ENCODE results near the gene DGKI.
"Not testable (repeated sequence)": the region's sequence is repeated elsewhere in the genome, so short reads cannot be mapped to it uniquely, and the experiment has no call there.

The DGKI gene

DNA sequence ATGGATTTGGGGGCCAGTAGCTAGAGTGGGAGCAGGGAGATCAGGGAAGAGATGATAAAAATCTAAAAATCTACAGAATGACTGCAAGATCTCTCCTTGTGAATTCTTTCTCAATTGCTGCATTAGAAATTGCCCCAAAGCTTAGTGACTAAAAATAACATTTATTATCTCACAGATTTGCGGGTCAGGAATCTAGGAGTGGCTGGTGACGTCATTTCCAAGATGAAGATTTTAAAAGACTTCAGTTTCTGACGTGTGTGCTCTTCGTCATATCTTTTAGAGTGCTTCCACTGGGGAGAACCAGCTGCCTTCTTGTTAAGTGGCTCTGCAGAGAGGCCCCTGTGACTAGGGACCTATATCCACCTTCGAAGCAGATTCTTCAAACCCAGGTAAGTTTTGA is 112.6 kb downstream of the DGKI start:
- no peak for DNase-seq (ENCODE audit: low spot score)

DNA sequence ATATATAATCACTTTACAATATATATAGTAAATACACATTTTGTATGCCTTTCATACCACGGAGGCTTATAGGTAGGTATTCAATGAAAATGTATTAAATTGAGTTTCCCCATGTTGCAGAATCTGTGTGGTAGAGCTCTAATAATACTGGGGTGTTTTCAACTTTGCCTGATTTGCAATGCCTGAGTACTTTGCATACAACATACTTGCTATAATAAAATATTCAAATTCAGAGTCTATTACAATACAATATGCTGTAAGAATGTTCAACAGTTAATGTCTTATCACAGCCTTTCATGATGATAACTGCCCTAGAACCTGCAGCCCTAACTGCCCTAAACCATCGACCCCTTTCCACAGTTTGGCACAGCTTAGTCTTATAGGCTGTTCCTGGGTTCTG is 114.6 kb downstream of the DGKI start:
- no peak for DNase-seq (ENCODE audit: low spot score)

DNA sequence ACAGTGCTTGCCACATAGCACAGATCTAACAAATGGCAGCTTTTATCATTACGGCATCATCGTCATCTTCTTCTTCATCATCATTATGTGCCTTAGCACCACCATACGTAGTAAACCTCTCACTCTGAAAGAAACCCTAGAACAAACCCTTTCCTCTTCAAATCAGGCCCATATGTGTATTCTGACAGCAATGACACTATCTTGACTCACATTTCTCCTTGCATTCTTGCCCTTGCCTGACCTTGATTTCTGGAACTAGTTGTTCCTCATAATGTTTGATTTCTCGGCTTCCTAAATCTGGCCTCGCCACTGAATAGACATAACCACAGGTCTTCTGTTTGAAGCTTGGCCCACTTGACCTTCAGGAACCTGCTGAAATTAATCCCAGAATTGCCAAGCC is 115.3 kb downstream of the DGKI start:
- no peak for DNase-seq (ENCODE audit: low spot score)

DNA sequence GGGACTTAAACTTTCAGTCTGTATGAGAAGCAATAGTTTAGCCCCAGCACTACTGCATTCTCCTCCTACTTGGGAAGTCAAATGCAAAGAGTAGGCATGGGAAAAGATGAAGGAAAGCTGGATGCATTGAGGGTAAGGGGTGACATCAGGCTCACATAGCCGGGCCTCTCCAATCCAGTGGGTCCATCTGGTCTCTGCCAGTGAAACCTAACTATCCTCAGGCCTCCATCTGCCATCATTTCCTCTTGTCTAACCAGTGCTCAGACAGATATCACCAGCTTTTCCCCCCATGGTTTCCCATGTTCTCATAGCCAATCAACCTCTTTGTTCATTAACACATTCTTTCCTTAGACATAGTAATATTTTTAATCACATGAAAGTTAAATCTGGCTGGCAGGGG is 118.3 kb downstream of the DGKI start:
- DNase-seq (ENCODE audit: low spot score): no peak

DNA sequence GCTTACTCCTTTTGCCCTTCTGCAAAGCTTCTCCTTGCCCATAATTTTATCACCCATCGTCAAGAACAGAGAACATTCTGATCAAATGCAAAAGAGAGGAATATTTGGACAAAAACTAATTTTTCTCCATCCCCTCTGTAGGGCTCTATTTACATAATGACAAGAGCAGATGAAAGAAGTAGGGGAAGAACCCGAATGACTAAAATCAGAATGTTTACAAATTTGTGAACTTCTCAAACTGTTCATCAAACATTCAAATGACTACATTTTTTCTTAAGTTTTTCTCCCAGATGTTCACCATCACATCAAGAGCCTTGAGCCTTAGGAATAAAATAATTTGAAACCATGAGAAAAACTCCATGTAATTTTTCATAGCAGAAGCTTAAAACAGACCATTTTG is 119.4 kb downstream of the DGKI start:
- DNase-seq (ENCODE audit: low spot score): no peak

DNA sequence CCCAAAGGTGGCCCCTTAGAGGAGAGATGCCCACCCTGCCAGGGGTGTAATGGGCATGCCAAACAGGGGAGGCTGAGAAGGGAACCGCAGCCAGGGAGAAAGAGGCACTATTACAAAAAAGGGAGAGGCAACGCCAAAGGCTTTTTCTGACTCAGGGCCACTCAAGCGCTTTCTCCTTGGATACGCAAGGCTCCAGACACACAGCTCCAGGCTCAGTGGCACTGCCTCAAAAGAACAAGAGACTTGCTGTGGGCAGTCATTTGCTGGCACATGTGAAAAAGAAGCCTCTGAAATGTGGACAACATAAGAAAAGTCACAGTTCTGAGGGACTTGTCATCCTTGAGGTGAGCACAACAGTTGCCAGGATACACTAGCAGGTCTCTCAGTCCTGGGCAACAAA is 128.4 kb downstream of the DGKI start:
- peak; percentile 44 for DNase-seq (ENCODE audit: low spot score)

DNA sequence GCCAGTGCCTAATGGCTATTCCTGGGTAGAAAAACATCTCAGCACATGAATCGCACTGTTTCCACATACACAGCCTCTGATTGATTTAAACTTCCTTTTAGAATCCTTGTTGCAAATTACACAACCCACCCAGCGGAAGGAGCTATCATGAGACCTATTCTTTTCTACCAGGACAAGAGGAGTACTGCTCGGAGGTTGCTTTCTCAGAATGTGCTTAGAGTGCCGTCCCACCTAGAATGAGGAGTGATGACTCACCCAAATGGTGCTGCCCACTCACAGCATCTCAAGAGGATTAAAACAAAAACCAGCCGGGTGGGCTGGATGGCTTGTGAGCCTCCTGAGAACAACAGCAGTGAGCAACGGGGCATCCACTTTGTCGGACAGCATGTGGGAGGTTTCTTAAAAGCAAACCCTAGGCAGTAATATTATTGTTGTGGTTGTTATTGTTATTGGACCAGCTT is 128.9 kb downstream of the DGKI start:
- DNase-seq (ENCODE audit: low spot score): peak; percentile 66

DNA sequence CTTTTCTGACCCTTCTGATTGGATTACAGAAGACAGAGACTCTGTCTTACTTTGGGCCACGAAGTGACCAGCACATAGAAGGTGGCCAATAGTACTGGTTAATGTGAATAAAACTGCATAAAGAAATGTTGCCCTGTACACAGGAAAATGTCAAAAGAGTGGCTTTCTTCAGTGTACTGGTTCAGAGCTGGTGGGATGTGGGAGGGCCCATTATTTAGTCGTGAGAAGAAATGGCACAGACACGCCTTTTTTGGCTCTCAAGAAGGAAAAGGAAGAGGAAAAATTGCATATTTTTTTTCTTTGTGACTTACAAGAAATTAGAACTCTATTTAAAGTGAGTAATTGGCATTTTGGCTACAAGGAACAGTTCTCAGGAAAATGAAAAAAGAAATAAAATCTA is 129.7 kb downstream of the DGKI start:
- no peak for DNase-seq (ENCODE audit: low spot score)

DNA sequence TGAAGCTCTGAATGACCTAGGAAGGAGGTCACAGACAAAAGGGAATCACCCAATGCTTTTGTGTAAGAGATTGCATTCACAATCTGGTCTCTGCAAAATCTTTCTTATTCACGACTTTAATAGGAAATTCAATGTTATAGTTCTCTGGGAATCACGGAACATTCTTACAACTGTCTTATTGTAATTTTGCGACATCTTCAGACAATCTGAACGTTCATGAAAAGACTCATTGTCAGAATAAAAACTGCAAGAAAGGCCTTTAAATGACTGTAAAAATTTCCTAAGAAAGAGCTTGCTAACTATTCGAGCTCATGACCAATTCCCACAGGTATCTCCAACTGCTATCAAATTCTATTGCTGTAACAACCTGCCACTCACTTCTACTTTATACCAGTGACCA is 130.7 kb downstream of the DGKI start:
- DNase-seq (ENCODE audit: low spot score): no peak

DNA sequence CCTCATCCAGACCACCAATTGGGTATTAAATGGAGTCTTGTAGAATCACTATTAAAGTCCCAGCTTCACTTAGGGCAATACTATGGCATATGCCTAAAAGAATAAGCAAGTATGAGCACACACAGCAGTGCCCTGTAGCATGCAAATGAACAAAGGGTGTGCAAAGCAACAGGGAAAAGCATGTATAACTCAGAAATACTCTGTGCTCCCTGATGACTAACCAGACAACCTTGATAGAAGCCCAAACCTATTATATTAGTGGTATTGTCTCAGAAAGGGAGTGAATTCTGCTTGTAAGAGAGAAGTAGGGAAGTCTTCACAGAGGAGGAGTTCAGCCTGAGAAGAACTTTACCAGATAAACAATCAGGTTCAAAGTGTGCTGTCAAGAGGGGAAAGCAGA is 131.2 kb downstream of the DGKI start:
- no peak for DNase-seq (ENCODE audit: low spot score)

DNA sequence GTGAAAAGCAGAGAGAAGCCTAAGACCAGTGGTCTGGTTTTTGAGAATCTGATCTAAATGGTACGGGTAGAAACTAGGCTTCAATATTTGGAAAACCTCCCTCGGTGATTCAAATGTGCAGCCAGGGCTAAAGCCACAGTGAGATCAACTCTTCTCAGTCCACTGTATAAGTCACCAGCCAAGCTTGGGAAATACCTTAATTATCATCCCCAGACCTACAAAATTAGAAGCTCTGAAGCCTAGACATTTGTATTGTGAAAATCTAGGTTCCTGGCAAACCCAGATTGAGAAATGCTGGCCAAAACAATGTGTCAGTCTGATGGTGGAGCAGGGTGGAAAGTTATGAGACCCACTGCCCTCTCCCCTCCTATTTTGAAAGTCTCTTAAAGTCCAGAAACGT is 131.7 kb downstream of the DGKI start:
- DNase-seq (ENCODE audit: low spot score): no peak

DNA sequence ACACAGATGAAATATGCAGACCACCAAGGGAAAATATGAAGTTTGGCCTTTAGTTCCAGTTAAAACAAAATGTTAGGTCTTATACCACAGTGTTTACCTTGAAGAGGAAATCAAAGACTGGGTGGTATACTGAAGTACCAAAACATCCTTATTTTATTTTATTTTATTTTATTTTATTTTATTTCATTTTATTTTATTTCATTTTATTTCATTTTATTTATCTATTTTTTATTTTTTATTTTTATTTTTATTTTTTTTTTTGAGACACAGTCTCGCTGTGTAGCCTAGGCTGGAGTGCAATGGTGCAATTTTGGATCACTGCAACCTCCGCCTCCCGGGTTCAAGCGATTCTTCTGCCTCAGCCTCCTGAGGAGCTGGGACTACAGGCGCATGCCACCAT is 140.4 kb downstream of the DGKI start:
- DNase-seq (ENCODE audit: low spot score): not testable (repeated sequence)

DNA sequence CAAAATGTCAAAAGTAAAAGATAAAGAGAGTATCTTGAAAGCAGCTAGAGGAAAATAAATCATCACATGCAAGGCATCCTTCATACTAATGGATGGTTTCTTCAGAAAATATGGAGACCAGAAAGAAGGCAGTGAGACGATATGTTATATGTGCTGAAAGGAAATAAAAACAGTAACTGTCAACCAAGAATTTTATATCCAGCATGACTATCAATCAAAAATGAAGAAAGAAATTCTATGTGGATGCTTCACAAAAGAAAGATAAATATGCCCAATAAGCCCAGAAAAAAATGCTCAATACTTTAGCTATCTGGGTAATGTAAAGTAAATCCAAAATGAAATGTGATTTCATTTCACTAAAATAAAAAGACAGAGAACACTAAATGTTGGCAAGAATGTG is 142.1 kb downstream of the DGKI start:
- DNase-seq (ENCODE audit: low spot score): no peak

DNA sequence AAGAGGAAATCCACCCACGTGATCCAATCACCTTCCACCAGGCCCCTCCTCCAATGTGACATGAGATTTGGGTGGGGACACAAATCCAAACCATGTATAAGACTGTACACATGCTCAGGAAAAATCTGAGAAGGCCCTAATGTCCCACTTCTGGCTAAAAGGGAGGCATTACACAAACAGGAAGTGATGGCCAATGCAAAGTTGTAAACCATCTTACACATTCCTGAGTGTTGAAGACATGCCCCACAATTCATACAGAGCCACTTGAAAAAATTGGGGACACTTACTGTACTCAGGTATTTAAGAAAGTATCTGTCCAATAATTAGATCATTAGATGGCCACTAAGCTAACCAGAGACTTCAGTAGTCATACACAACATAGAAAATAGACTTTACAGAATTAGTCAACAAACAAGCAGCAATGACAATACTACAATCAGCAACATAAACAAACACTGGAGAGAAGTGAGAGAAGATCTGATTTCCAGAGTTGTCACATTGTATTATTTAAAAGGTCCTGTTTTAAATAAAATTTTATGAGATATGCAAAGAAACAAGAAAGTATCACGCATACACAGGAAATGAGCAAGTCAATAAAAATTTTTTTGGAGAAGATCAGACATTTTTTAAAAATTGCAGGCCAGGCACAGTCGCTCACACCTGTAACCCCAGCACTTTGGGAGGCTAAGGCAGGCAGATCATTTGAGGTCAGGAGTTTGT is 143.3 kb downstream of the DGKI start:
- DNase-seq (ENCODE audit: low spot score): no peak

DNA sequence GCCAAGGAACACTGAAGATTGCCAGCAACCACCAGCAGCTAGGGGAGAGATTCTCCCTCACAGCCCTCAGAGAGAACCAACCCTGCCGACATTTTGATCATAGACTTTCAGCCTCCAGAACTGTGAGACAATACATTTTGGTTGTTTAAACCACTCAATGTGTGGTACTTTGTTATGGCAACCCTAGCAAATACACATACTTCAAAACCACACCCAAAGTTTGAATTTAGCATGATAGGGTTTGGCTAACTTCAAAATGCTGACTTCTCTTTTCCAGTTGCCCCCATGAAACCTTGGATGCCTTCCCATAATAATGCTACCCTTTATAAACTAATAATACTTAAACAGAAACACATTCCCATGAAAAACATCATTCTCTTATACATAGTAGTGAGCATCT is 149.8 kb downstream of the DGKI start:
- DNase-seq (ENCODE audit: low spot score): no peak

DNA sequence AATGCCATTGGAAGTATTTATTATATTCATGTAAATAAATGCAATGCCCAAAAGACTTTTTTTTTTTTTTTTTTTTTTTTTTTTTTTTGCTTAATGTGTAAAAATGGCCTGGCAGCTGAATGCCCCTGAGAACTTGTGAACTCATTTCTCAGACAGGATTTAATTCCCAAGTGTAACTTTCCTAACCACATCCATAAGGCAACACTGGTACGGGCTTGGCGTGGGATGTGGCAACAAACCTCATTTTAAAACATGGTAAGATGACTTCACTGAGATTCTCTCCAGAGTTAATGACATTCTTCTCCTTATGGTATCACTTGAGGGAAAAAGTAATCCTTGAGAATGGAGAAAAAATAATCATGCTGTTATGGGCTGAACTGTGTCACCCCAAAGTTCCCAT is 150.4 kb downstream of the DGKI start:
- no peak for DNase-seq (ENCODE audit: low spot score)

DNA sequence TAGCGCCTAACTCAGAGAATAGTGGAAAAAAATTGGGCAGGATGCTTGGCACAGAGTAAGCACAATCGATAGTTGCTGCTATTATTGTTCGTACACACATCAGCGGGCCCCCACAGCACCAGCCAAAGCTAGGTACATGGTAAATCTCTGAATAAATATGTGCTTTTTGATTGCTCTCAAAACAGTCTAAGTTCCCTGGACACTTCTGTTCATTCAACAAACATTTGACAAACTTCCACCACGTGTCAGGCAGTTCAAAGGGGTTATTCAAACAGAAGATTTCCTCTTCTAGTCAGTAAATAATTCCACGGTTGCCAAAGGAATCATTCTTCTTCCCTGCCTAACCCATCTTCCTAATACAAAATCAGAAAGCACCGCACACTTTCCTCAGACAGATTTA is 150.8 kb downstream of the DGKI start:
- no peak for DNase-seq (ENCODE audit: low spot score)

DNA sequence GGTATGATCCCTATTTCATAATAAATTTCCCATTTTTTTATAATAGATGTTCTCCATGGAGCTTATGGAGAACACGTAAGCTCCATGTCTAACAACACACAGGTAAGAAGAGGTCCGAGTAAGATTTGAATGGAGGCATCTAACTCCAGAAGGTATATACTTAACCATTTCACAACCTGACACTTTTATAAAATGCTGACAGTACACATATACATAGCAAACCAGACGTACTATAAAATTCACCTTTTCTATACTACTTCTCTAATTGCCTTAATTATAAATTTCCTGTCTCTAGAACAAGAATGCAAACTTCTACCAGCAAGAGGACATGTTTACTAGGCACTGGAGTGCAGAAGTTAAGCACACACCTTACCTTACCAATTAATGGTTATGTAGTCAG is 151.3 kb downstream of the DGKI start:
- no peak for DNase-seq (ENCODE audit: low spot score)

DNA sequence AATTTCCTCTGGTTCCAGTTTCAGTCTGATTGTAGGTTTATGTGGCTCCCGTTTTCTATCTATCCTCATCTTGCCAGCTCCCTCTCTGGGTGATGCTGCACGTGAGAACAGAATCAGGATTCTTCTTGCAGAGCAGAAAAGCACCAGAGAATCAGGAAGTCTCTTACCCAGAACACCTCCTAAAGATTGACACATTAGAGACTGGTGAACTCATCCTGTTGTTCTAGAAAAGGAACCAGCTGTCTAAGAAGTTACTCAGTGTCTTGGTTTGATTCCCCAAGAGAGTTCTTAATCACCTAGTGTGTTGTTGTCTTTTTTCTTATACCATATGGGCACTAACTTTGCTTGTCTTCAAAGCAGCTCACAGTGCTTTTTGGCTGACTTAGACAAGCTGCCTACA is 152.4 kb downstream of the DGKI start:
- DNase-seq (ENCODE audit: low spot score): no peak

DNA sequence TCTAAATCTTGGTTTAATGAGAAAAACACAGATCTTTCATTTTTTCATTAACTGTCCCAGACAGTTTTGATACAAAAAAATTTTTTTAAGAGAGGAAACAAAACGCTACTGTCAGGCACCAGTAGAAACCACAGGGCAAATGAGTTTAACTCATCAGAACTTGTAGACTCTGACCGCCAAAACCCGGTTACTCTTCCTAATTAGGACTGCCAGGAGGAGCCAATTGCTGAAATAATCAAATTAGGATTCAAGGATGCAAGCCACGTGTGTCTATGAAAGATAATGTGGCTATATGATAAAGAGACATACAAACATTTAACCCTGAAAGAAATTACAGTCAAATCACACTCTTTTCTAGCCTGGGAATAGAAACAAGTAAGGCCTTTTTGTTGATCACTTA is 154.4 kb downstream of the DGKI start:
- no peak for DNase-seq (ENCODE audit: low spot score)

DNA sequence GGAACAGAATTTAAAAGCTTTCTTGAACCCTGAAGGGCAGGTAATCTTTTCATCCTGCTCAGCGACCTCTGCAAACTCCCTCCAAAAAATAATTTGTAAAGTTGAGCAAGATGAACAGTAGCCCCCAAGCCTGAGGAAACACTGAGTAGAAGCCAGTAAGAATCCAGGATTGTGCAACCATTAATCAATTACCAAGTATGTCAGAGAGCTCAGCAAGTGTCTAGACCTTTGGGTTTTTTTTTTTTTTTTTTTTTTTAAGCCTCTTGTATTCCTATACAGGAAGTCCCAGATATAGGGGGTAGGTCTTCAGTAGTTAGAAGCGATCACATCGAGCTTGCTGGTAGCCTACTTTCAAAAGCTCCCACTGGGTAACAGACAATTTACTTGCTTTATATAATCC is 155.2 kb downstream of the DGKI start:
- no peak for DNase-seq (ENCODE audit: low spot score)

DNA sequence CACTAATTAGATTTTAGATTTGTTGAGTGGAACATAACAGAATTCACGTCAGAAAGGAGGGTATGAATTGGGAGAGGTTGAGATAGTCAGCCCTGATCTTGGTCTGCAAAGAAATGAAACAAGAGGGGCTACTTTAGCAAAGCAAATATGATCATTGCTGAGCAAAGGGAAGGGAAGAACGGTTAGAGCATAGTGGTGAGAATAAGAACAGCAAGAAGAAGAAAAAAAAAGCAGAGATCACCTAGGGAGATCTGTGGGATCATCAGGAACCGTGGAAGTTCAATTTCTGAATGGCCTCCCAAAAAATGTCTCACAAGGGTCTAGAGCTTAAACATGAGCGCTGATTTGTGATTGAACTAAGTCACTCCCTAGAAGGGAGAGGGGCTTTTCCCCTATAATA is 156.1 kb downstream of the DGKI start:
- no peak for DNase-seq (ENCODE audit: low spot score)

DNA sequence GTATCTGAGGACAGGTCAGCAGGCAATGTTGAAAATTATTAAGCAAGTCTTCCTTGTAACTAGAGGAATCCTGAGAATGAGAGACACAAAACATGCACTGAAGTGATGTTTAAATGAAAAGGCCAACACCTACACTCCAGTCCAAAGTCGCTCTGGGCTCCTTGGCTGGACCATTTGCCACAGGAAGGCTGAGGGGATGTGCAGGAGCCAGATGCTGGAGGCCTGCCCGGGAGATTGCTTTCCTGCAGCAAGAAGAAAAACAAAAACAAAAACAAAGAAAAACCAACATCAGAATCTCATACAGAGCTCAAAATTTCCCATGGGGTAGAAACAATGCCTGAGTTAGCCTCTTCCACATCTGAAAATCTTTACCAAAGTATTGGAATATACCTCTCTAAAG is 157.0 kb downstream of the DGKI start:
- no peak for DNase-seq (ENCODE audit: low spot score)

DNA sequence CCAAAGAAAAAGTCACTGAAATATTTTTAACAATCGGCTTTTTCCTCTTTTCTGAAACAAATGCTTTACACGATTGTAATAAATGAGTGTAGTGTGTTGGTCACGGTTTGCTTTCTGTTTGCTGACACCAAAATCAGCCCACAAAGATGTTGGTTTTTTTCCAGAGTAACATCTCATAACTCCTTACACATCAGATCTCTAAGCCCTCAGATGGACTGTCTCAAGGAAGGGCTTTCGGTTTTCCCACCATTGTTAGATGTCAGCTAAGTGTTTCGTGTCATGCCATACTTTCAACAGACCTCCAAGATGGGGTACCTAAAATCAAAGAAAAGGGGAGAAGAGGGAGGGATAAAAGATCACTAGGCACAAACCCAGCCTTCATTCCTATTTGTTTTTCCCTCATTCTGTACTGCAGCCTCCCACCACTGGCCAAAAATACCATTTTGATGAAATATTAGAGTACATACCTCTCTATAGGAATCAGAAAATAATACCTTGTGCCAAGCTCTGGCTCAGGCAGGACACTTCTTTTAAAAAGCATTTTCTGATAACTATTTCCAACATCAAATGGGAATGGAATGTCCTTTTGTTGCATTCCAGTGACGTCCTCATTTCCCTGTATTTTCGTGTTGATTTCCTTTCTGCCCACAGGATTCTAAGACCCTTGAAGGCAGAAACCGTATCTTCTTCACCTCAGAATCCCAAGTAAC is 159.1 kb downstream of the DGKI start:
- DNase-seq (ENCODE audit: low spot score): no peak

Data from ecto neural progenitor cell (in vitro differentiated cells).